Astrocyte (in vitro differentiated cells and primary cell): Measurements from ENCODE around the gene ZNF280C. TPM values are rescaled to one million over a fixed set of nuclear protein-coding genes. Genes with fewer than 3 reads are reported as not detected.

Experiments
- DNase-seq: peaks from one replicate; pipeline ENCODE4 v3.0.0-alpha.2; 2010; ENCODE audit warnings: low read depth
- FAIRE-seq: peaks from 2 replicates; lab custom pipeline; 2011; peaks lifted over from hg19 to GRCh38; lab: Jason Lieb, UNC
- H2AFZ ChIP-seq: 2 replicates; pipeline ENCODE4 v1.6.0; 2012; ENCODE audit warnings: low read depth, low read length, inconsistent platforms
- H3K27ac ChIP-seq: 2 replicates; pipeline ENCODE4 v1.5.1; 2011; ENCODE audit warnings: low read depth, low read length, inconsistent platforms
- H3K27me3 ChIP-seq: 2 replicates; pipeline ENCODE4 v1.6.0; 2011; ENCODE audit warnings: low read length, inconsistent platforms; ENCODE audit not compliant: insufficient read depth
- H3K36me3 ChIP-seq: 2 replicates; pipeline ENCODE4 v1.5.1; 2011; ENCODE audit warnings: low read length, inconsistent platforms; ENCODE audit not compliant: insufficient read depth
- H3K4me1 ChIP-seq: 2 replicates; pipeline ENCODE4 v1.5.1; 2011; ENCODE audit warnings: low read length, inconsistent platforms; ENCODE audit not compliant: insufficient read depth
- H3K4me2 ChIP-seq: 2 replicates; pipeline ENCODE4 v1.6.0; 2012; ENCODE audit warnings: low read length, inconsistent platforms
- H3K4me3 ChIP-seq: 2 replicates; pipeline ENCODE4 v1.5.1; 2011; ENCODE audit warnings: low read depth, mild to moderate bottlenecking, low read length, inconsistent platforms; ENCODE audit not compliant: insufficient read depth
- H3K79me2 ChIP-seq: 2 replicates; pipeline ENCODE4 v1.6.0; 2012; ENCODE audit warnings: mild to moderate bottlenecking, low read length, inconsistent platforms; ENCODE audit not compliant: insufficient read depth
- H3K9ac ChIP-seq: 2 replicates; pipeline ENCODE4 v1.6.0; 2012; ENCODE audit warnings: mild to moderate bottlenecking, low read length, inconsistent platforms
- H3K9me3 ChIP-seq: 2 replicates; pipeline ENCODE4 v1.5.1; 2012; ENCODE audit warnings: low read depth, mild to moderate bottlenecking, low read length, inconsistent platforms; ENCODE audit not compliant: insufficient read depth
- H4K20me1 ChIP-seq: 2 replicates; pipeline ENCODE4 v1.6.0; 2012; ENCODE audit warnings: low read length, inconsistent platforms; ENCODE audit not compliant: insufficient read depth
- H3K27ac Mint-ChIP-seq: one replicate; pipeline ENCODE4 v1.8.0; 2021; ENCODE audit warnings: mild to moderate bottlenecking, mixed read lengths; ENCODE audit not compliant: unreplicated experiment
- H3K27me3 Mint-ChIP-seq: one replicate; pipeline ENCODE4 v1.8.0; 2021; ENCODE audit warnings: low read depth, mixed read lengths; ENCODE audit not compliant: unreplicated experiment
- H3K36me3 Mint-ChIP-seq: one replicate; pipeline ENCODE4 v1.8.0; 2021; ENCODE audit warnings: low read depth, mixed read lengths; ENCODE audit not compliant: unreplicated experiment
- H3K4me1 Mint-ChIP-seq: one replicate; pipeline ENCODE4 v1.8.0; 2021; ENCODE audit warnings: low read depth, mixed read lengths; ENCODE audit not compliant: unreplicated experiment
- H3K4me3 Mint-ChIP-seq: one replicate; pipeline ENCODE4 v1.8.0; 2021; ENCODE audit warnings: mild to moderate bottlenecking, moderate library complexity, mixed read lengths; ENCODE audit not compliant: unreplicated experiment
- H3K9me3 Mint-ChIP-seq: one replicate; pipeline ENCODE4 v1.8.0; 2021; ENCODE audit warnings: mild to moderate bottlenecking, mixed read lengths; ENCODE audit not compliant: unreplicated experiment
- CTCF ChIP-seq: IDR thresholded peaks from 2 replicates; pipeline ENCODE4 v1.5.1; 2011; ENCODE audit warnings: low read depth, mild to moderate bottlenecking, inconsistent platforms, low read length, moderate library complexity; ENCODE audit not compliant: insufficient read depth
- EZH2 ChIP-seq: IDR thresholded peaks from 2 replicates; pipeline ENCODE4 v1.6.1; 2012; ENCODE audit warnings: mild to moderate bottlenecking, low read length, inconsistent platforms; ENCODE audit not compliant: insufficient read depth
- total RNA-seq: library from RNA; stranded (reverse); gene quantifications from 2 replicates; pipeline ENCODE4 v1.2.1, GENCODE V29; 2021

The ZNF280C gene
- total RNA-seq, 1 donor from 2014 or later: 7.8 TPM

DNA sequence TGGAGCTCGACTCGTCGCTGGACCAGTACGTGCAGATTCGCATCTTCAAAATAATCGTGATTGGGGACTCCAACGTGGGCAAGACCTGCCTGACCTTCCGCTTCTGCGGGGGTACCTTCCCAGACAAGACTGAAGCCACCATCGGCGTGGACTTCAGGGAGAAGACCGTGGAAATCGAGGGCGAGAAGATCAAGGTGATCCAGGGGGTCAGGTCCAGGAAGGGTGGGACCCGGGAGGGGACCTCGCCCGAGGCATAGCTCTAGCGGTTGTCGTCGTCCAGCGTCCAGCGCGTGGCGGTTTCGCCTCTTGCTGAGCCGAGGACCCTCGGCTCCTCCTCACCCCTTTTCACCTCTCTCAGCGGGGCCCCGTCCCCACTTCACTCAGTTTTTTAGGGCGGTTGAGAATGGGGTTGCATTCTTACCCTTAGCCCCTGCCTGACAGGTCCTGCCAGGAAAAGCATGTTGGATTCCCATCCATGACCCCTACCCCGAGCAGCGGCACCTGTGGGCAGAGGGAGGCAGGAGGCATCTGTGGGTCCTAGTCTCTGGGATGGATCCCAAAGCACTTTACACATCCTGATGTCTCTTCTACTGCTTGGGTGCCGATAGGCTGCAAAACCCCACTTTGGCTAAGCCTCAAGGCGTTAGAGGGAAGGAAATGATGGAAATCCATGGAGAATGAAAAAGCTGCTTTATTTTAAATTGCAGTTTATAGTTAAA is 96.4 kb downstream of the ZNF280C start:
- Histone ChIP-seq H2AFZ (peak overlapping the region; percentile 78), H4K20me1 (no peaks in the 10 kb centered on the region), H3K9me3 (no peaks in the 10 kb centered on the region), H3K27ac (no peak overlapping the region), H3K9ac (no peak overlapping the region), H3K4me2 (peak overlapping the region; percentile 85), H3K4me1 (peaks cover 25% of the 10 kb centered on the region), H3K4me3 (peak overlapping the region; percentile 51), H3K36me3 (no peaks in the 10 kb centered on the region), H3K27me3 (peaks cover 3% of the 10 kb centered on the region), H3K79me2 (no peaks in the 10 kb centered on the region)
- Mint-ChIP-seq H3K27me3 (no peaks in the 10 kb centered on the region), H3K4me3 (peak overlapping the region; percentile 73), H3K36me3 (no peaks in the 10 kb centered on the region), H3K27ac (no peak overlapping the region), H3K9me3 (no peaks in the 10 kb centered on the region), H3K4me1 (peaks cover 21% of the 10 kb centered on the region)
- FAIRE-seq: no peak
- no peak for DNase-seq
- TF ChIP-seq CTCF (no peak), EZH2 (no peak)

GRCh38 chrX:130171446-130172126 is 97.1 kb downstream of the ZNF280C start, which contains the start of gene RAB33A:
Gene RAB33A, plus strand, starts transcription at chrX:130171962. Its CDS starts 101 bp downstream, at chrX:130172063.
- H3K27ac ChIP-seq: no peak within 1 kb of the TSS
- H3K9me3 ChIP-seq: no peaks in the 10 kb centered on the region
- DNase-seq (no peak), FAIRE-seq (no peak)
- H3K27me3 ChIP-seq: peaks cover 3% of the 10 kb centered on the region
- Mint-ChIP-seq H3K4me1 (peaks cover 22% of the 10 kb centered on the region), H3K27me3 (no peaks in the 10 kb centered on the region), H3K27ac (no peak within 1 kb of the TSS), H3K9me3 (no peaks in the 10 kb centered on the region), H3K36me3 (no peaks in the 10 kb centered on the region), H3K4me3 (peak within 1 kb of the TSS; percentile 75)
- no peak for TF ChIP-seq CTCF
- no peak for TF ChIP-seq EZH2
- H3K36me3 ChIP-seq: no peaks in the 10 kb centered on the region
- H3K4me3 ChIP-seq: peak within 1 kb of the TSS; percentile 51
- H4K20me1 ChIP-seq: no peaks in the 10 kb centered on the region
- H2AFZ ChIP-seq: peak within 1 kb of the TSS; percentile 78
- H3K4me2 ChIP-seq: peak within 1 kb of the TSS; percentile 85
- peak within 1 kb of the TSS; percentile 52 for H3K9ac ChIP-seq
- peaks cover 30% of the 10 kb centered on the region for H3K4me1 ChIP-seq
- no peaks in the 10 kb centered on the region for H3K79me2 ChIP-seq
